ENCODE measurements around the gene NDUFA13.

GRCh38 chr19:19498255-19498991, 17.6 kb upstream of the NDUFA13 start:
- no peak for TF ChIP-seq EP300 (IDR thresholded peaks at IDR 0.05)
- TF ChIP-seq, protein P1, sequence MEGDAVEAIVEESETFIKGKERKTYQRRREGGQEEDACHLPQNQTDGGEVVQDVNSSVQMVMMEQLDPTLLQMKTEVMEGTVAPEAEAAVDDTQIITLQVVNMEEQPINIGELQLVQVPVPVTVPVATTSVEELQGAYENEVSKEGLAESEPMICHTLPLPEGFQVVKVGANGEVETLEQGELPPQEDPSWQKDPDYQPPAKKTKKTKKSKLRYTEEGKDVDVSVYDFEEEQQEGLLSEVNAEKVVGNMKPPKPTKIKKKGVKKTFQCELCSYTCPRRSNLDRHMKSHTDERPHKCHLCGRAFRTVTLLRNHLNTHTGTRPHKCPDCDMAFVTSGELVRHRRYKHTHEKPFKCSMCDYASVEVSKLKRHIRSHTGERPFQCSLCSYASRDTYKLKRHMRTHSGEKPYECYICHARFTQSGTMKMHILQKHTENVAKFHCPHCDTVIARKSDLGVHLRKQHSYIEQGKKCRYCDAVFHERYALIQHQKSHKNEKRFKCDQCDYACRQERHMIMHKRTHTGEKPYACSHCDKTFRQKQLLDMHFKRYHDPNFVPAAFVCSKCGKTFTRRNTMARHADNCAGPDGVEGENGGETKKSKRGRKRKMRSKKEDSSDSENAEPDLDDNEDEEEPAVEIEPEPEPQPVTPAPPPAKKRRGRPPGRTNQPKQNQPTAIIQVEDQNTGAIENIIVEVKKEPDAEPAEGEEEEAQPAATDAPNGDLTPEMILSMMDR (IDR thresholded peaks at IDR 0.05) = no peak
- no peak for TF ChIP-seq POLR2AphosphoS5 (IDR thresholded peaks at IDR 0.05)

All from gastroesophageal sphincter (tissue), 3 donors.